K562 (cell line): ENCODE results near the gene CCDC27.

Source experiments
- AFF4 ChIP-seq: sonication (generic); formaldehyde crosslinking; IDR thresholded peaks from 2 replicates; pipeline ENCODE4 v1.8.0; 2023; ENCODE audit warnings: mild to moderate bottlenecking, missing genetic modification reagents
- CC2D1A ChIP-seq: fragments of 450-650 bp; IDR thresholded peaks from 2 replicates; pipeline ENCODE4 v1.6.1; 2017; ENCODE audit warnings: mild to moderate bottlenecking
- CREB1 ChIP-seq, 2 experiments: sonication (generic) in 1 of 2; formaldehyde crosslinking in 1 of 2; IDR thresholded peaks; 2 replicates each; pipeline versions ENCODE4 v1.6.1 to v1.8.0; 2012 to 2022; ENCODE audit warnings: inconsistent platforms in 1 of 2, mild to moderate bottlenecking in 1 of 2, missing genetic modification reagents in 1 of 2, moderate library complexity in 1 of 2
- CTCF ChIP-seq, 3 experiments: IDR thresholded peaks in 2 of 3; conservative IDR thresholded peaks in 1 of 3; 2 replicates each; pipeline ENCODE4 v1.5.1; 2011 to 2012; ENCODE audit warnings: low read length in 3 of 3, mild to moderate bottlenecking in 3 of 3, control low read depth in 2 of 3, improper control_type of control experiment in 1 of 3, inconsistent platforms in 1 of 3, low read depth in 1 of 3, mixed read lengths in 1 of 3, moderate library complexity in 1 of 3; ENCODE audit not compliant: insufficient read depth in 2 of 3
- FOXJ3 ChIP-seq: sonication (generic); formaldehyde crosslinking; IDR thresholded peaks from 2 replicates; pipeline ENCODE4 v1.4.0; 2020; ENCODE audit warnings: mild to moderate bottlenecking, missing genetic modification reagents
- FOXP4 ChIP-seq: sonication (generic); formaldehyde crosslinking; IDR thresholded peaks from 2 replicates; pipeline ENCODE4 v1.8.0; 2022; ENCODE audit warnings: mild to moderate bottlenecking, missing genetic modification reagents, borderline replicate concordance
- GMEB1 ChIP-seq: fragments of 250-450 bp; sonication (Bioruptor Pico); IDR thresholded peaks from 2 replicates; pipeline ENCODE4 v1.4.0; 2020; ENCODE audit warnings: mild to moderate bottlenecking
- MCM2 ChIP-seq: fragments of 450-650 bp; IDR thresholded peaks from 2 replicates; pipeline ENCODE4 v1.6.1; 2017; ENCODE audit warnings: low read depth, mild to moderate bottlenecking
- MLX ChIP-seq, 2 experiments: fragments of 450-650 bp in 1 of 2; sonication (generic) in 1 of 2; formaldehyde crosslinking; conservative IDR thresholded peaks; 2 replicates each; pipeline versions ENCODE4 v1.4.0 to v1.8.1; 2020 to 2022; ENCODE audit warnings: mild to moderate bottlenecking in 1 of 2, missing genetic modification reagents in 1 of 2
- POLR2AphosphoS5 ChIP-seq: IDR thresholded peaks from 2 replicates; pipeline ENCODE4 v1.6.1; 2011; ENCODE audit warnings: mild to moderate bottlenecking, low read depth, low read length, moderate library complexity; ENCODE audit not compliant: control insufficient read depth, insufficient read depth
- POLR2B ChIP-seq: fragments of 450-650 bp; IDR thresholded peaks from 2 replicates; pipeline ENCODE4 v1.6.1; 2018; ENCODE audit warnings: low read depth; ENCODE audit not compliant: partially characterized antibody
- TAF1 ChIP-seq: IDR thresholded peaks from 2 replicates; pipeline ENCODE4 v1.6.1; 2011; ENCODE audit warnings: mild to moderate bottlenecking, low read length, moderate library complexity; ENCODE audit not compliant: insufficient read depth, control insufficient read depth, severe bottlenecking; ENCODE audit errors: extremely low read depth
- TCF7L2 ChIP-seq: fragments of 150-350 bp; IDR thresholded peaks from 2 replicates; pipeline ENCODE4 v1.6.1; 2016; ENCODE audit warnings: low read depth, mild to moderate bottlenecking, low read length, moderate library complexity
- ZNF780A ChIP-seq: fragments of 250-450 bp; sonication (Bioruptor Pico); IDR thresholded peaks from 2 replicates; pipeline ENCODE4 v1.5.0; 2021; ENCODE audit warnings: mild to moderate bottlenecking

GRCh38 chr1:3721955-3722465, 30.2 kb upstream of the CCDC27 start:
- TF ChIP-seq POLR2B (no peak), FOXP4 (CRISPR knock-in tag) (no peak), MLX (CRISPR knock-in tag; conservative IDR thresholded peaks at IDR 0.05) (no peak), TCF7L2 (no peak), GMEB1 (CRISPR knock-in tag) (no peak), POLR2AphosphoS5 (no peak), TAF1 (no peak), CTCF (IDR thresholded peaks at IDR 0.05 in 2 of 3, conservative IDR thresholded peaks at IDR 0.05 in 1 of 3; ENCODE audit: insufficient read depth in 2 of 3, low read depth in 1 of 3, low read length in 3 of 3) (no peak), MCM2 (no peak), FOXJ3 (no peak), AFF4 (no peak), ZNF780A (CRISPR knock-in tag) (no peak), CC2D1A (no peak), CREB1 (IDR thresholded peaks at IDR 0.05) (no peak), CREB1 (CRISPR knock-in tag; IDR thresholded peaks at IDR 0.05) (no peak)
